Stimulated activated CD4-positive, alpha-beta T cell treated with anti-CD3 and anti-CD28 coated beads, TNF-alpha, amount 100 ng/mL, for 1 hour (primary cell): ENCODE results near the gene LRRC71.

Experiments
- DNase-seq, 3 donors: peaks; one replicate each; pipeline ENCODE4 v3.0.0-alpha.2; 2020; ENCODE audit warnings: low read depth in 3 of 3, low spot score in 1 of 3

Gene LRRC71

GRCh38 chr1:156945881-156946661, 25.6 kb downstream of the LRRC71 start:
- no peak for DNase-seq

GRCh38 chr1:156947127-156947526, 26.7 kb downstream of the LRRC71 start:
- DNase-seq, result no peak

DNA sequence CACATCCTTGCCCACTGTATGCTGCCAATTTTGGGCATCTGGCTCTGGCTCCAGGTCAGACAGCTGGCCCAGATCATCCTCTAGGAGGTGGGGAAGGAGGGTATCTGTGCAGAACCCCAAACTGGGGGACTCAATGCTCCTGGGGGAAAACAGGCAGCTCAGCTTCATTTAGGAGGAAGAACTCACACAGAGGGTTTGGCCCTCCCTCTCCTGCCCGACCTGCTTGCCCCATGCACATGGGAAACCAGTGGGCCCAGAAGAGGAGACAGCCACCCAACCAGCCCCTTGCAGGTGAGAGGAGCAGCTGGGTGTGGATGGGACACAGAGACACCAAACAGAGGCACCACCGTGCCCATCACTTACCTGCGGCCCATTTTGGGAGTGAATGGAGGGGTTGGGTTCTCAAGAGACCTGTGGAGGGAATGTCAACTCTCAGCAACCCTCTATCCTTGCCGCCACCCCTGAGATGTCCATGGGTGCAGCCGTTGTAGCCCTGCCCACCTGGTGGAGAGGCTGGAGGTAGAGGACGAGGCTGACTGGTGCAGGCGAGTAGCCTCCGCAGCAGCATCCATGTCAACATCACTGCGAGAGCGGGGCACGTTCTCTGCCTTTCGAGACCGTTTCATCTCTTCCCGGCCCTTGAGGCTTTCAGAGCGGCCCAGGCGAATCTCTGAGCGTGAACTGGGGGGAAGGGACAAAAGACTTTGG, 27.5 kb downstream of the LRRC71 start:
- no peak for DNase-seq

DNA sequence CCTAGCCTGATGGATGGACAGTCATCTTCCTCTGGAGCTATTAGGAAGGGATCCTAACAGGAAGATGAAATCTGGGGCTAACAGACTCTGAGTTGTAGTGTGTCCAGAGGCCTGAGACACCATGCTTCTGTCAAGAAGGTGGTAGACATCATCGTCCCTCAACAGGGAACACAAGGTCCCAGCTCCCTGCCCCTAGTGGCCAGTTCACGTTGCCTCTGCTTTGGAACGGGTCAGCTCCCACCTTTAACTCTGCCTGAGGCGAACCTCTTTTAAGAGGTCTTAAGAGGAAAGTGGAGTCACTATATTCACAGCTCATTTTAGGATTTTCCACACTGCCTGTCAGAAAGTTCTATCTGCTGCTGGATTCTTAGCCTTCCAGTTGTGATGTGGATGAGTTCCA, 28.3 kb downstream of the LRRC71 start:
- DNase-seq, result no peak

GRCh38 chr1:156949127-156949526, 28.7 kb downstream of the LRRC71 start:
- DNase-seq, result no peak

GRCh38 chr1:156951371-156951770, 30.9 kb downstream of the LRRC71 start:
- DNase-seq, result no peak

- DNase-seq, result no peak
Observed at GRCh38 chr1:156953571-156953970, 33.1 kb downstream of the LRRC71 start.

DNA sequence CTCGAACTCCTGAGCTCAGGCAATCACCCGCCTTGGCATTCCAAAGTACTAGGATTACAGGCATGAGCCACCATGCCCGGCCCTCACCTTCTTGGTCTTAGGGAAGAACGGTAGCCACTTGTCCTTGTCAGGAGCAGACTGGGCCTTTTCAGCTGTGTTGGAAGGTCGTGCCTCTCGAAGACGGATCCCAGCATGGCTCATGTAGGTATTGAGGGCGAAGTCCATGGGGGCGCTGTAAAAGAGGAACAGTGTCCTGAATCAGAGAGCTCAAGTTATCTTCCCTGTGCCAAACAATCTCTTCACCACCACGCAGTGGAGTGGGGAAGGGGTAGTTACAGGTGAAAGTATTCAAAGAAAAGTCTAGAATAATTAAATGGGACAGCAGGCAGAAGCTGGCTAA, 35.9 kb downstream of the LRRC71 start:
- no peak for DNase-seq

GRCh38 chr1:156957634-156958033, 37.2 kb downstream of the LRRC71 start:
- DNase-seq, result no peak

GRCh38 chr1:156958247-156958714, 37.8 kb downstream of the LRRC71 start:
- DNase-seq, result no peak

- no peak for DNase-seq
Observed at GRCh38 chr1:156959414-156959813, 39.0 kb downstream of the LRRC71 start.

- no peak for DNase-seq
Observed at GRCh38 chr1:156959925-156960324, 39.5 kb downstream of the LRRC71 start.

GRCh38 chr1:156961709-156962108, 41.3 kb downstream of the LRRC71 start:
- DNase-seq, result no peak

DNA sequence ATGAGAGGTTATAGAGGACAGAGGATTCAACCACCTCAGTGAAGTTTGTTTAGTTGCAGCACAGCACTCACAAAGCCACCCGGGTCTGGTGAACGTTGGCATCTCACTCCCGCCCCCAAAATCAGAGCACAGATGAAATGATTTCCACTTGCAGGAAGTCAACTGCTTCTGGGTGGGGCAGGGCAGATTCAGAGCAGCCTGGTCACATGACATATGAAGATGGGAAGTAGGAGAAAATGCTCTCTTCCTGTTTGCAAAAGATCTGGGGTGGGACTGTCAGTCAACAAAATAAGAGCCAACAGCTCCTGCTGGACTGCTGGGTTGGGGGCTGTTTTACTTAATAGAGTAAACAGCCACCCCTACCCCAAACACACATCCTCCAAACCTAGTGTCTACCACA, 43.2 kb downstream of the LRRC71 start:
- peak in 1 of 3 donors; percentile 13 for DNase-seq

- no peak for DNase-seq
Observed at GRCh38 chr1:156964441-156964840, 44.0 kb downstream of the LRRC71 start.

DNA sequence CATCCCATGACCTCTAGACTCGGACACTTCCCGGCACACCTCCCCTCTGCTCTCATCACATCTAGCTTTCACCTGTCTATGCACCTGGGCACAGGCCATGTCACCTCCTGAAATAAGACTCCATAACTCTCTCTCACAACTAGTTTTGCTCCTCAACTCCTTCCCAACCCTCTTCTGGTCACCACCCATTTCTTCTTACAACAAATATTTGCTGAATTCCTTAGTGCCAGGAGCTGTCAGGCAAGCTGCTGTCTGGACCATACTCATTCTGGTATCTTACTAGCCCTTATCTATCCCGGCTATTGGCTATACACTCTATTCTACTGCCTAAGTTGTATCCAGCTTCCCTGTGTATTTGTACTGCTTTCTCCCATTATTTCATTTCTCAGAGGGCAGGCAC, 49.1 kb downstream of the LRRC71 start:
- no peak for DNase-seq

DNA sequence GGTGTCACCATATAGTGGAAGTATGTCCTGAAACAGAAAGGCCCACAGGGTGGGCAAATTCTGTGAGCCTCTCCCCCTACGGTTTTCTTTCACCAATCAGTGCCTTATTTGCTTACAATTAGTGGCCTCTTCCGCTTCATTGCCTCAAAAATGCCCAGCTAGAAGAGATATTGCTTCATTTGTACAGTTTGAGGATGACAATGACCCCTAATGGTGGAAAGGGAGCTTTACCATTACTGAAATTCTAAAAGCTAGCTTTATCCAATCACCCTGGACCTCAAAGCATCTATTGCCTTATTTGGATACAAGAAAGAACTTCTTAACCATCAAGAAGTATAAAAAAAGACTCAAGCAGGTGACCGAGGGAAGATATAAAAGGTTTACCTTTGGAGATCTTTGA, 49.6 kb downstream of the LRRC71 start:
- no peak for DNase-seq

DNA sequence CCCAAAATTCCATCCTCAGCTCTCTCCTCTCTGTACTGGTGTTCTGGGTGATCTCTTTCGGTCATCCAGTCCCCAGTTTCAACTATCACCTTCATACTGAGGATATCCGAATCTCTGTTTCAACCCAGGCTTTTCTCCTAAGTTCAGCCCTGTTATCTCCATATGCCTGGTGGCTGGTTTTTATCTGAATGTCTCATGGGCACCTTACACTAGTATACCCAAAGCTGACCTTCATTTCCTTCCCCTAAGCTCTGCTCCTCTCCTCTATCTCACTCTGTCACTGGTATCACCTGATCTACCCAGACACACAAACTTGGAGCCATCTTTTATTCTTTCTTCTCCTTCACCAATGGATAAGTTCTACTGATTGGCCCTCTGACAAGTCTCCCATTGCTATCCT, 53.0 kb downstream of the LRRC71 start:
- DNase-seq, result no peak

DNA sequence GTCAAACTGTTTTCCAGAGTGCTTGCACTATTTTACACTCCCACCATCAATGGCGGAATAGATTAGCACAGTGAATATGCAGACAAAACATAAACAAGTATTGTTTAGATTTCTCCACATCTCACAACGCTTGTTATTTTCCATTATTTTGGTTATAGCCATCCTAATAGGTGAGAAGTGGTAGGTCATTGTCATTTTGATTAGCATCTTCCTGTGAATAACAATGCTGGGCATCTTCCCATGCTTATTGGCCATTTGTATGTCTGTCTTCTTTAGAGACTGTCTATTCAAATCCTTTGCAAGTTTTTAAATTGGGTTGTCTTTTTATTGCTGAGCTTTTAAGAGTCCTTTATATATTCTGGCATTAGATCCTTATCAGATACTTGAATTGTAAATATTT, 54.7 kb downstream of the LRRC71 start:
- no peak for DNase-seq

- DNase-seq, result no peak
Observed at GRCh38 chr1:156980551-156980950, 60.1 kb downstream of the LRRC71 start.
